Esophagus (tissue), 2 donors: ENCODE data around the gene PIAS4. TPM values are rescaled to one million over a fixed set of nuclear protein-coding genes. Genes with fewer than 3 reads are reported as not detected.
A peak's percentile ranks its signal among the peaks of the same experiment; 100 is the strongest.

Experiments
- H3K27ac ChIP-seq, 2 donors: one replicate each; pipeline ENCODE4 v1.5.1; 2013; ENCODE audit warnings: low read depth in 2 of 2, mild to moderate bottlenecking in 2 of 2, inconsistent platforms in 1 of 2, low read length in 1 of 2, moderate library complexity in 1 of 2
- H3K27me3 ChIP-seq, 2 donors: one replicate each; pipeline ENCODE4 v1.6.1; 2013; ENCODE audit warnings: low read length in 2 of 2, control low read depth in 1 of 2, mild to moderate bottlenecking in 1 of 2; ENCODE audit not compliant: insufficient read depth in 2 of 2, control insufficient read depth in 1 of 2
- H3K36me3 ChIP-seq, 2 donors: one replicate each; pipeline ENCODE4 v1.6.1; 2013; ENCODE audit warnings: low read length in 1 of 2; ENCODE audit not compliant: control insufficient read depth in 2 of 2, insufficient read depth in 2 of 2
- H3K4me1 ChIP-seq, 2 donors: one replicate each; pipeline ENCODE4 v1.6.1; 2013; ENCODE audit warnings: low read length in 1 of 2; ENCODE audit not compliant: control insufficient read depth in 2 of 2, insufficient read depth in 2 of 2
- H3K4me3 ChIP-seq, 2 donors: one replicate each; pipeline ENCODE4 v1.5.1; 2013; ENCODE audit warnings: low read length in 2 of 2, mild to moderate bottlenecking in 2 of 2, low read depth in 1 of 2, moderate library complexity in 1 of 2
- H3K9me3 ChIP-seq, 2 donors: one replicate each; pipeline ENCODE4 v1.6.1; 2013; ENCODE audit warnings: mild to moderate bottlenecking in 2 of 2, low read depth in 1 of 2, low read length in 1 of 2, moderate library complexity in 1 of 2; ENCODE audit not compliant: control insufficient read depth in 2 of 2, insufficient read depth in 1 of 2
- WGBS, 2 donors: extraction: QIAGEN DNeasy Blood & Tissue Kit; methylation state at CpG; one replicate each; pipeline ENCODE4 v1.1.7; 2013; 5-methylcytosine and 5-hydroxymethylcytosine counted together
- polyA plus RNA-seq, 2 donors: library from polyadenylated mRNA; stranded (reverse); fragments of 200-250 nt; gene quantifications; one replicate each; pipeline ENCODE4 v1.2.3, GENCODE V29; 2013
- donor health status: healthy with polysubstance abuse.
- donor health status: Bipolar disorder and iron deficiency.

Gene PIAS4
- polyA plus RNA-seq, 2 donors = 9.6 to 10.9 TPM

DNA sequence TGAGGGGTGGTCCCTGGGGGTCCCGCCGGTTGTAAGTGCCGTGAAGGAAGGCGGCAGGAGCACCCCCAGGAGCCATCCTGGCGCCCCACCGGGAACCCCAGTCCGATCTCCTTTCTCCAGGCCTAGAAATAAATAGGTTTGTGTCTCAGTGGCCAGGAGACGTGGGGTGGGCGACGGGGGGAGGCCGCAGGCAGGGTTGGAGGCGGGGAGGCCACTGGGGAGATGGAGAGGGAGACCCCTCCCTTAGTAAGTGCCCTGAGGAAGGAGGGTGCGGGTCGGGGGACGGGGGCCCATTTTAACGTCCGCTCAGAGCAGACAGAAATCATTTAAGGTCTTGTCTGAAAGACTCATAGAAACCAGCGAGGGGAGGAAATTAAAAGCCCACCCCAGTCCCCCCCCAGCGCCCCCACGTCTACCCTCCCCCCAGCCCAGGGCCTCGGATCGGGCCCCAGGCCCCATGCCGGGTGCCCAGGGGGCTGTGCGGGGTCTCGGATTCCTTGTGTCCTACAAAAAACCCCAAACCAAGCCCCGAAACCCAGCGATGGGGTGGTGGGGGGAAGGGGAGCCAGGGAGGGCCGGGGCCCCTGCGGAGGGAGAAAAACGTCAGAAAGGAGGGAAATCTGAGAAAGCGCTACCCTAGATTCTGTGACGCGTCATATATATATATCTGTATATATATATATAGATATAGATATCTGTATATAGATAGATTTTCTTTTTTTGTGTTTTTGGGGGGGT is 39.6 kb downstream of the PIAS4 start:
- 88 to 89% methylated on average over 33 of the region's 33 CpGs for WGBS, 2 donors
- no peak overlapping the region for H3K4me3 ChIP-seq
- H3K27me3 ChIP-seq = no peaks in the 10 kb centered on the region
- H3K9me3 ChIP-seq = no peaks in the 10 kb centered on the region
- H3K4me1 ChIP-seq = peaks cover 13 to 21% of the 10 kb centered on the region in 2 donors
- H3K27ac ChIP-seq = no peak overlapping the region
- peaks cover 3 to 32% of the 10 kb centered on the region in 2 donors for H3K36me3 ChIP-seq

DNA sequence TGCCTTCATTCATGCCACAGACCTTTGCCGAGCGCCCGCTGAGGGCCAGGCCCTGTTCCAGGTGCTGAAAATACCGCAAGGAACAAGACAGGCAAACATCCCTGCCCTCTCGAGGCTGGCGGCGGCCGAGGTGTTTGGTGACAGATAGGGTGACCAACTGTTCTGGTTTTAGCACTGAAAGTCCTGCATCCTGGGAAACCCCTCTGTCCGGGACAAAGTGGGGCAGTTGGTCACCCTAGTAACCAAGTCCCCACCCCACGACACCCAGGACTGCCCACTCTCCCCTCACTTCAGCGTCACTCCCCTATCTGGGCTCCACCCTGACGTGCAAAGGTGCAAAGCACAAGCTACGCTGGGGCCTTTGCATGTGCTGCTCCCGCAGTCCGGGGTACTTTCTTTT is 41.9 kb downstream of the PIAS4 start:
- WGBS, 2 donors = 56 to 61% methylated on average over 15 of the region's 15 CpGs
- H3K9me3 ChIP-seq = no peaks in the 10 kb centered on the region
- H3K4me1 ChIP-seq = peaks cover 11 to 29% of the 10 kb centered on the region in 2 donors
- no peak overlapping the region for H3K4me3 ChIP-seq
- H3K27ac ChIP-seq = peak overlapping the region in 1 of 2 donors; percentile 50
- H3K36me3 ChIP-seq = peaks cover 12 to 48% of the 10 kb centered on the region in 2 donors
- no peaks in the 10 kb centered on the region for H3K27me3 ChIP-seq

DNA sequence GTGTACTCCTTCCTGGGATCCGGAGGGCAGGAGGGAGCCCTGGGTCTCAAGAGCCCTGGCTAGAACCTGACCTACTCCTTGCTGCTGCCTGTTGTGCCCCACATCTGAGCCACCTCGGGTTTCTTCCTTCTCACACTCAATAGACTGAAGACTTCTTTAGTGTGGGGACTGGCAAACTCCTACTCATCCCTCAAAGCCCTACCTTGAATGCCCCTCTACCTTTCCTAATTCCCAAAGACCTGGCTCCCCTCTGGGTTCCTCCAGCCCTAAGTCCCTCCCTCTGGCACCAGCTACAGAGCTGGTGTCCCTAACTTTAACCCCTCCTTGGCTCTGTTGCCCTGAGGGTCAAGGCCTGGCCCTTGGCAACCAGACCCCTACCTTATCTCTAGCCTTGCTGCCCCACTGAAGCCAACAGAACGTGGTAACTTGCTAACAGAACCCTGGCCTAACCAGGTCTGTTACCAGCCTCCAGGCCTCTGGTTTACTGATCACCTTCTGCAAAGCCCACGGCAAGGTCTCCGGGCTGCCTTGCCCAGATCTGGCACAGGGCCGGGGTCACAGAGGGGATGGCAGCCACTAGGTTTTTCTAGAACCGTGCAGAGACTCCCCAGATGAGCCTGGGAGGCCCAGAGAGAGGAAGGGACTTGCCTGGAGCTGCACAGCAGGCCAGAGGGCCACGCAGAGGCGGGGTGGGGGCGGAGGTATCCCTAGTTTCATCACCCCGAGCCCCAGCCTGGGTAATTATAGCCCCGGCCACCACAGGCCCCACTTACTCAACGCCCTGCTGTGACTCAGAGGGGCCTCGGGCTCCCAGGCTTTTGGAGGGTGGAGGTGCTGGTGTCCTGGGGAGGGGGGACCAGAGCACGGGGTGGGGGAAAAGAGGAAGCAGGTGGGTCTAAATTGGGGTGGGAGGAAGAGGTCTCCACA is 43.9 kb downstream of the PIAS4 start:
- H3K4me1 ChIP-seq = peaks cover 9 to 36% of the 10 kb centered on the region in 2 donors
- no peaks in the 10 kb centered on the region for H3K9me3 ChIP-seq
- 57 to 61% methylated on average over 15 of the region's 15 CpGs for WGBS, 2 donors
- H3K4me3 ChIP-seq = peak overlapping the region in 1 of 2 donors; percentile 8
- H3K27ac ChIP-seq = peak overlapping the region; percentile 77 to 93
- no peaks in the 10 kb centered on the region for H3K27me3 ChIP-seq
- H3K36me3 ChIP-seq = peaks cover 9 to 57% of the 10 kb centered on the region in 2 donors

DNA sequence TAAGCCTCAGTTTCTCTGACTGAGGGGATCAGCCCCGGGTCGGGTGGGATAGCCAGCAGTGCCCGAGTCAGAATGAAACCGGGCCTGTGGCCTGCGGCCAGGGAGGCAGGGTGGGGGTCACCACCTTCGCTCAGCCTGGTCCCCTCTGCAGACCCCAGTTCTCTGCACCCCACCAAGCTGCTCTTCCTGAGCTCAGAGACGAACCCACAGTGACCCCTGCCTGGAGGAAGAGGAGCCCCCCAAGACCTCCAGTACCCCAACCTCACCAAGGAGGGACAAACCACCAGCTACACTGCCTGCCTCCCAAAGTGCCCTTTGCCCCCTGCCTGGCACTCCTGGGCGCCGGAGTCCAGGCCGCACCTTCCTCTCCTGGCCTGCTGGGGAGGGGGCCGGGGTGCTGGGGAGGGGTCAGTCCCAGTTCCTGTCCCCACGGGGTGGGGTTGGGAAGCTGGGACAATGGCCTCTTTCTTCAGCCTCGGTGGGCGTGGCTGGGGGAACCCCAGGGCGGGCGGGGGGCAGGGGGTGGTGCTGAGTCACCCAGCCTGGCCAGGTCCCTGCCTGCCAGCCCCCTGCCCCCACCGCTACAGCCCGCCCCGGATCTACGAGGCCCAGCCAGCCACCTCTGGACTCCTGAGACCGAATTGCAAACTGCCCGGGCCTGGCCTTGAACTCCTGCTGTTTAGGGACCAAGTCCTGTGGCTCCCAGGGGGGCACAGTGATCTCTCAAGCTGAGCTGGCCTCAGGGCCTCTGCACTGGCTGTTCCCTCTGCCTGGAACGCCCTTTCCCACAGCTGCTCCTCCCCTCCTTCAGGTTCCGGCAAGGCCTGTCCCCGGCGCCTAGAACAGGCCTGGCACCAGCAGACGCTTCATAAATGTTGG is 44.8 kb downstream of the PIAS4 start:
- H3K36me3 ChIP-seq = peaks cover 9 to 60% of the 10 kb centered on the region in 2 donors
- peaks cover 9 to 36% of the 10 kb centered on the region in 2 donors for H3K4me1 ChIP-seq
- H3K9me3 ChIP-seq = no peaks in the 10 kb centered on the region
- H3K4me3 ChIP-seq = peak overlapping the region; percentile 8 to 14
- no peaks in the 10 kb centered on the region for H3K27me3 ChIP-seq
- 29 to 30% methylated on average over 25 to 27 of the region's 27 CpGs for WGBS, 2 donors
- peak overlapping the region; percentile 77 to 93 for H3K27ac ChIP-seq

DNA sequence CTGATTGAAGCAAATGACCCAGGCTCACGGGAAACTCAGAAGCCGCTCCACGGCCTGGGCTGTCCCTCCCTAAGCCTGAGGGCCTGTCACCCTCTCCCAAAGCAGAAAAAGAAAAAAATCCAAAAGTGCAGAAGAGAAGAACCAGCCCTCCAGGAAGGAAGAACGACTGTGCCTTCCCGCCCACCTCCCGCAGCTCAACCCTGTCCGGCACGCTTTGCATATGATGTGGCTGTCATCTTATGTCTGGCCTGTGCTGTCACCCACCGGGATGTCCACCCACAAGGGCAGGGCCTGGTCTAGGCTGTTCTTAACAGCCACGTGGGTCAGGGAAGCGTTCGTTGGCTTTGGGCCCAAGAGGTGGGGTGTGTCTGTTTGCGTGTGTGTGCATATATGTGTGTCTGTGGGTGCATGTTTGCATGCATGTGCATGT is 45.5 kb downstream of the PIAS4 start:
- peak overlapping the region; percentile 77 to 93 for H3K27ac ChIP-seq
- H3K4me3 ChIP-seq = peak overlapping the region; percentile 7 to 12
- no peaks in the 10 kb centered on the region for H3K27me3 ChIP-seq
- H3K9me3 ChIP-seq = no peaks in the 10 kb centered on the region
- peaks cover 9 to 58% of the 10 kb centered on the region in 2 donors for H3K36me3 ChIP-seq
- peaks cover 9 to 41% of the 10 kb centered on the region in 2 donors for H3K4me1 ChIP-seq
- 21 to 28% methylated on average over 13 of the region's 13 CpGs for WGBS, 2 donors

DNA sequence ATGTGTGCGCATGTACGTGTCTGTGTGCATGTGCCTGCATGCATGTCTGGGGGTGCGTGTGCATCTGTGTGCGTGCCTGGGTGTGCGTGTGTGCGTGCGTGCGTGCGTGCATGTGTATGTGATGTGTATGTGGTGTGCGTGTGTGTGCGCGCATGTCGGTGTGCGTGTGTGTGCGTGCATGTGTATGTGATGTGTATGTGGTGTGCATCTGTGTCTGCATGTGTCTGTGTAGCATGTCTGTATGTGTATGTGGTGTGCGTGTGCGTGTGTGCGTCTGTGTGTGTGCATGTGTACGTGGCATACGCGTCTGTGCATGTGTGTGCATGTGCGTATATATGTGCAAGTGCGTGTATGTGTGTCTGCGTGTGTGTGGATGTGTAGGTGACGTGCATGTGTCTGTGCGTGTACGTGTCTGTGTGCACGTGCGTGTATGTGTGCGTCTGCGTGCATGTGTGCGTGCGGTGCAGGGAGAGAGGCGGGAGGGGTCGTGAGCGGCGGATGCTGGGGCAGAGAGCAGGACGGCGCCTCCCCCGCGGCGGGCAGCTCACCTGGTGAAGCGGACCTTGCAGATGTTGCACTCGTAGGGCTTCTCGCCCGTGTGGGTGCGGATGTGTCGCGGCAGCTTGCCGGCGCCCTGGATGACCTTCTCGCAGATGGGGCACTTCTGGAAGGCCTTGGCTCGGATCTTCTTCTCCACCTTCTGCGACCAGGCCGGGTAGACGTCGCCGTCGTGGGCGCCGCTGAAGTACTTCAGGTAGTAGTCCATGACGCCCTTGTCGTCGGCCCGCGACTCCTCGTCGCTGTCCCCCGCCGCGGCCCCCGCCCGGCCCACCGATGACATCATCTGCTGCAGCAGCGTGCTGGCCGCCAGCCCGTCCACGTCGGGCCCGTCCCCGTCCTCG is 46.1 kb downstream of the PIAS4 start:
- Histone ChIP-seq H3K27ac (peak overlapping the region; percentile 77 to 93), H3K4me1 (peaks cover 9 to 45% of the 10 kb centered on the region in 2 donors), H3K36me3 (peaks cover 9 to 54% of the 10 kb centered on the region in 2 donors), H3K4me3 (peak overlapping the region in 1 of 2 donors; percentile 12), H3K9me3 (no peaks in the 10 kb centered on the region), H3K27me3 (no peaks in the 10 kb centered on the region)
- 80 to 81% methylated on average over 78 to 82 of the region's 82 CpGs for WGBS, 2 donors

DNA sequence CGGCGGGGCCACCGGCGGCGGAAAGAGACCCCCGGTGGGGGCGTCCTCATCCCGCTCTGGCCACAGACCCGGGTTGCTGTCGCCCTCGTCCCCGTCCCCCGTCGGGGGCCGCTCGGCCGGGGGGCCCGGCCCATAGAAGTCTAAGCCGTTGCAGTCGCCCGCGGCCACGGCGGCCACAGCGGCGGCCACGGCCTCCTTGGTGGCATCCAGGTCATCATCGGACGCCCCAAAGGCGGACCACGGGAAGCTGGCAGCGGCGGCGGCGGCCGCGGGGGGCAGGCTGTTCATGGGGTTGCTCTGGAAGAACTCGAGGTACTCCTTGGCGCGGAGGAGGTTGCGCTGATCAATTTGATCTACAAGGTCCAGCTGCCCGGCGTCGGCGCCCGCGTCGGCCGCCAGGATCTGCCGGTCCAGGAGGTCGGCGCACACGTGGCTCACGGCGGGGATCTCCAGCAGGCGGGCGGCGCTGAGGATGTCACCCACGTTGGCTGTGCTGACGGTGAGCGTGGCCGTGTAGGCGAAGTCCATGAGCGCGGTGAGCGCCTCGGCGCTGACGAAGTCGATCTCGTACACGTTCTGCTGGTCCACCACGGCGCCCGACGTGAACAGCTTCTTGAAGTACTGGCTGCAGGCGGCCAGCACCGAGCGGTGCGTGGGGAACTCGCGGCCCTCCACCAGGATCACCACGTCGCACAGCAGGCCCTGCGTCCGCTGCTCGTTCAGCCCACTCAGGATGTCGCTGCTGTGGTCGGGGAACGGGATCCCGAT is 47.1 kb downstream of the PIAS4 start:
- WGBS, 2 donors = 90 to 95% methylated on average over 71 to 91 of the region's 91 CpGs
- Histone ChIP-seq H3K4me3 (no peak overlapping the region), H3K27me3 (no peaks in the 10 kb centered on the region), H3K27ac (peak overlapping the region in 1 of 2 donors; percentile 11), H3K9me3 (no peaks in the 10 kb centered on the region), H3K4me1 (peaks cover 12 to 40% of the 10 kb centered on the region in 2 donors), H3K36me3 (peaks cover 9 to 48% of the 10 kb centered on the region in 2 donors)

DNA sequence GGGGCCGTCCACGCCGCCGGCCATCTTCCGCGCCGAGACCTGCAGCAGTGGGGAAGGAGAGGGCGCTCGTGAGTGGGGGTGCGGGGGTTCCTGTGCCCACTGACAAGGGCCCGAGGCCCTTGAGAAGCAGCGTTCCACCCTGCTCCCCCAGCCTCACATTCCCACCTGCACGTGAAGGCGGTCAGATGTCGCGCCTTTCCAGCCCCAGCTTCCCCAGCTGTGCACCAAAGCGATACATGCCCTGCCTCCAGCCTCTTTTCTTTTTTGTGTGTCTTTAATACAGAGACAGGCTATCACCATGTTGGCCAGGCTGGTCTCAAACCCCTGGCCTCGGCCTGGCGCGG is 47.6 kb downstream of the PIAS4 start:
- 91 to 94% methylated on average over 20 of the region's 20 CpGs for WGBS, 2 donors
- Histone ChIP-seq H3K4me3 (no peak overlapping the region), H3K27ac (peak overlapping the region in 1 of 2 donors; percentile 11), H3K27me3 (no peaks in the 10 kb centered on the region), H3K9me3 (no peaks in the 10 kb centered on the region), H3K4me1 (peaks cover 12 to 42% of the 10 kb centered on the region in 2 donors), H3K36me3 (peaks cover 9 to 46% of the 10 kb centered on the region in 2 donors)
